Neural cell (in vitro differentiated cells): Measurements from ENCODE around the gene HIRIP3. TPM values are rescaled to one million over a fixed set of nuclear protein-coding genes. Genes with fewer than 3 reads are reported as not detected.
"Not testable (repeated sequence)": the region's sequence is repeated elsewhere in the genome, so short reads cannot be mapped to it uniquely, and the experiment has no call there.

Experiments used
- H2AFZ ChIP-seq: fragments of 200-600, 300-800 bp; sonication (generic), shearing (Covaris generic); 2 replicates; pipeline ENCODE4 v1.6.0; 2014; ENCODE audit warnings: low read depth, mild to moderate bottlenecking, antibody characterized with exemption, low read length, moderate library complexity
- H3F3A ChIP-seq: fragments of 200-600 bp; shearing (Covaris generic); 2 replicates; pipeline ENCODE4 v1.6.1; 2016; ENCODE audit warnings: mild to moderate bottlenecking, moderate library complexity, mixed read lengths, antibody characterized with exemption, low read length; ENCODE audit not compliant: insufficient read depth, poor library complexity, severe bottlenecking
- H3K27ac ChIP-seq: fragments of 200-600, 300-800 bp; sonication (generic), shearing (Covaris generic); 2 replicates; pipeline ENCODE4 v1.5.1; 2014; ENCODE audit warnings: mild to moderate bottlenecking, low read length, moderate library complexity
- H3K27me3 ChIP-seq: fragments of 300-800, 200-600 bp; sonication (generic), shearing (Covaris generic); 2 replicates; pipeline ENCODE4 v1.6.0; 2014; ENCODE audit warnings: mild to moderate bottlenecking, low read depth, low read length, moderate library complexity; ENCODE audit not compliant: insufficient read depth
- H3K36me3 ChIP-seq: fragments of 300-800, 200-600 bp; sonication (generic), shearing (Covaris generic); 2 replicates; pipeline ENCODE4 v1.5.1; 2014; ENCODE audit warnings: mild to moderate bottlenecking, antibody characterized with exemption, low read length, moderate library complexity; ENCODE audit not compliant: insufficient read depth
- H3K4me2 ChIP-seq: fragments of 300-800, 200-600 bp; sonication (generic), shearing (Covaris generic); 2 replicates; pipeline ENCODE4 v1.6.0; 2014; ENCODE audit warnings: mild to moderate bottlenecking, low read length
- H3K4me3 ChIP-seq: fragments of 300-800, 200-600 bp; sonication (generic), shearing (Covaris generic); 2 replicates; pipeline ENCODE4 v1.5.1; 2014; ENCODE audit warnings: mild to moderate bottlenecking, low read length, moderate library complexity
- H3K79me2 ChIP-seq: fragments of 200-600 bp; shearing (Covaris generic); replicated peaks from 2 replicates; pipeline ENCODE4 v1.6.0; 2014; ENCODE audit warnings: mild to moderate bottlenecking, low read length, moderate library complexity; ENCODE audit not compliant: insufficient read depth
- H3K9ac ChIP-seq: fragments of 300-800, 200-600 bp; sonication (generic), shearing (Covaris generic); 2 replicates; pipeline ENCODE4 v1.6.1; 2016; ENCODE audit warnings: mild to moderate bottlenecking, low read length, mixed read lengths
- H3K9me2 ChIP-seq: fragments of 200-600 bp; shearing (Covaris generic); 2 replicates; pipeline ENCODE4 v1.6.1; 2016; ENCODE audit warnings: mild to moderate bottlenecking, low read length, mixed read lengths; ENCODE audit not compliant: insufficient read depth
- H3K9me3 ChIP-seq: fragments of 200-600, 300-800 bp; sonication (generic), shearing (Covaris generic); 2 replicates; pipeline ENCODE4 v1.6.1; 2016; ENCODE audit warnings: mild to moderate bottlenecking, mixed run types, low read length, moderate library complexity, mixed read lengths
- H4K20me1 ChIP-seq: fragments of 200-600 bp; shearing (Covaris generic); 2 replicates; pipeline ENCODE4 v1.6.1; 2016; ENCODE audit warnings: mild to moderate bottlenecking, mixed run types; ENCODE audit not compliant: insufficient read depth
- CTCF ChIP-seq: fragments of 450-650 bp; IDR thresholded peaks from 2 replicates; pipeline ENCODE4 v1.5.1; 2014; ENCODE audit warnings: antibody characterized with exemption, mild to moderate bottlenecking, moderate library complexity; ENCODE audit not compliant: poor library complexity, severe bottlenecking
- EP300 ChIP-seq: fragments of 450-650 bp; conservative IDR thresholded peaks from 2 replicates; pipeline ENCODE4 v1.6.1; 2014; ENCODE audit warnings: antibody characterized with exemption, mild to moderate bottlenecking, moderate library complexity; ENCODE audit not compliant: poor library complexity, severe bottlenecking
- EZH2 ChIP-seq: fragments of 200-600, 300-800 bp; shearing (Covaris generic), sonication (generic); IDR thresholded peaks from 2 replicates; pipeline ENCODE4 v1.6.1; 2014; ENCODE audit warnings: antibody characterized with exemption, low read length, borderline replicate concordance, mild to moderate bottlenecking; ENCODE audit not compliant: insufficient read depth, poor library complexity, severe bottlenecking
- MXI1 ChIP-seq: fragments of 450-650 bp; conservative IDR thresholded peaks from 2 replicates; pipeline ENCODE4 v1.6.1; 2014; ENCODE audit warnings: antibody characterized with exemption, mild to moderate bottlenecking; ENCODE audit not compliant: poor library complexity, severe bottlenecking
- POLR2AphosphoS5 ChIP-seq: IDR thresholded peaks from 2 replicates; pipeline ENCODE4 v1.6.1; 2012
- RAD21 ChIP-seq: fragments of 450-650 bp; conservative IDR thresholded peaks from 2 replicates; pipeline ENCODE4 v1.6.1; 2014; ENCODE audit warnings: antibody characterized with exemption, mild to moderate bottlenecking, moderate library complexity
- SMC3 ChIP-seq: fragments of 450-650 bp; conservative IDR thresholded peaks from 2 replicates; pipeline ENCODE4 v1.6.1; 2014; ENCODE audit warnings: antibody characterized with exemption, mild to moderate bottlenecking, moderate library complexity; ENCODE audit not compliant: poor library complexity
- TAF1 ChIP-seq: IDR thresholded peaks from 2 replicates; pipeline ENCODE4 v1.6.1; 2012; ENCODE audit warnings: low read depth
- polyA plus RNA-seq: library from polyadenylated mRNA; depleted of rRNA; stranded (reverse); fragments of >200 nt; gene quantifications from 2 replicates; pipeline ENCODE4 v1.2.3, GENCODE V29; 2014
- TF ChIP-seq, protein P1 (sequence below): IDR thresholded peaks from 2 replicates; pipeline ENCODE4 v1.6.1; 2012; ENCODE audit warnings: borderline replicate concordance

HIRIP3 gene
- polyA plus RNA-seq, 1 donor from 2014 or later = 51.2 TPM

- Histone ChIP-seq H3K9ac (no peak overlapping the region), H3K79me2 (no peaks in the 10 kb centered on the region), H3K27me3 (no peaks in the 10 kb centered on the region), H3K36me3 (no peaks in the 10 kb centered on the region), H3K9me2 (no peaks in the 10 kb centered on the region), H3K9me3 (no peaks in the 10 kb centered on the region), H3K4me2 (no peak overlapping the region), H3K27ac (no peak overlapping the region), H4K20me1 (no peaks in the 10 kb centered on the region), H3F3A (no peaks in the 10 kb centered on the region), H3K4me3 (no peak overlapping the region), H2AFZ (no peak overlapping the region)
- TF ChIP-seq POLR2AphosphoS5 = no peak
Observed at GRCh38 chr16:30016555-30017276, 21.3 kb upstream of the HIRIP3 start.

DNA sequence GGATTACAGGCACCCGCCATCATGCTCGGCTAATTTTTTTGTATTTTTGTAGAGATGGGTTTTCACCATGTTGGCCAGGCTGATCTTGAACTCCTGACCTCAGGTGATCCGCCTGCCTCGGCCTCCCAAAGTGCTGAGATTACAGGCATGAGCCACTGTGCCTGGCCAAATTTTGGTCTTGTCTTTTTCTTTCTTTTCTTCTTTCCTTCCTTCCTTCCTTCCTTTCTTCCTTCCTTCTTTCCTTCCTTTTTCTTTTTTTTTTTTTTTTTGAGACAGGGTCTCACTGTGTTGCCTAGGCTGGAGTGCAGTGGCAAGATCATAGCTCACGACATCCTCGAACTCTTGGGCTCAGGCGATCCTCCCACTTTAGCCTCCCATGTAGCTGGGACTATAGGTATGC, 20.0 kb upstream of the HIRIP3 start:
- not testable (repeated sequence) for H3K9me3 ChIP-seq, H2AFZ ChIP-seq, H3K36me3 ChIP-seq, H3K9me2 ChIP-seq, H3K9ac ChIP-seq, H3K27ac ChIP-seq, H3K79me2 ChIP-seq, H3K27me3 ChIP-seq, H3F3A ChIP-seq, H3K4me3 ChIP-seq, H3K4me2 ChIP-seq, H4K20me1 ChIP-seq

DNA sequence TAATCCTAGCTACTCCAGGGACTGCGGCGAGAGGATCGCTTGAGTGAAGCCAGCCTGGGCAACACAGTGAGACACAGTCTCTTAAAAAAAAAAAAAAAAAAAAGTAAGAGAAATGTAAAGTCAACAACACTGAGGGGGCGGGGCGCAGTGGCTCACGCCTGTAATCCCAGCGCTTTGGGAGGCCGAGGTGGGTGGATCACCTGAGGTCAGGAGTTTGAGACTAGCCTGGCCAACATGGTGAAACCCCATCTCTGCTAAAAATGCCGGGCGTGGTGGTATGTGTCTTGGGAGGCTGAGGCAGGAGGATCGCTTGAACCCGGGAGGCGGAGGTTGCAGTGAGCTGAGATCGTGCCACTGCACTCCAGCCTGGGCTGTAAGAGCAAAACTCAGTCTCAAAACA, 17.2 kb upstream of the HIRIP3 start:
- not testable (repeated sequence) for H3K27ac ChIP-seq, H3K9me3 ChIP-seq, H3K4me3 ChIP-seq, H3K4me2 ChIP-seq, H4K20me1 ChIP-seq, H3F3A ChIP-seq, H3K9me2 ChIP-seq, H2AFZ ChIP-seq, H3K36me3 ChIP-seq, H3K9ac ChIP-seq, H3K27me3 ChIP-seq, H3K79me2 ChIP-seq

- no peaks in the 10 kb centered on the region for H3K36me3 ChIP-seq
- TF ChIP-seq MXI1 (no peak), TAF1 (no peak), POLR2AphosphoS5 (no peak), RAD21 (no peak), EP300 (no peak), CTCF (no peak), SMC3 (no peak), EZH2 (no peak)
- TF ChIP-seq, protein P1, sequence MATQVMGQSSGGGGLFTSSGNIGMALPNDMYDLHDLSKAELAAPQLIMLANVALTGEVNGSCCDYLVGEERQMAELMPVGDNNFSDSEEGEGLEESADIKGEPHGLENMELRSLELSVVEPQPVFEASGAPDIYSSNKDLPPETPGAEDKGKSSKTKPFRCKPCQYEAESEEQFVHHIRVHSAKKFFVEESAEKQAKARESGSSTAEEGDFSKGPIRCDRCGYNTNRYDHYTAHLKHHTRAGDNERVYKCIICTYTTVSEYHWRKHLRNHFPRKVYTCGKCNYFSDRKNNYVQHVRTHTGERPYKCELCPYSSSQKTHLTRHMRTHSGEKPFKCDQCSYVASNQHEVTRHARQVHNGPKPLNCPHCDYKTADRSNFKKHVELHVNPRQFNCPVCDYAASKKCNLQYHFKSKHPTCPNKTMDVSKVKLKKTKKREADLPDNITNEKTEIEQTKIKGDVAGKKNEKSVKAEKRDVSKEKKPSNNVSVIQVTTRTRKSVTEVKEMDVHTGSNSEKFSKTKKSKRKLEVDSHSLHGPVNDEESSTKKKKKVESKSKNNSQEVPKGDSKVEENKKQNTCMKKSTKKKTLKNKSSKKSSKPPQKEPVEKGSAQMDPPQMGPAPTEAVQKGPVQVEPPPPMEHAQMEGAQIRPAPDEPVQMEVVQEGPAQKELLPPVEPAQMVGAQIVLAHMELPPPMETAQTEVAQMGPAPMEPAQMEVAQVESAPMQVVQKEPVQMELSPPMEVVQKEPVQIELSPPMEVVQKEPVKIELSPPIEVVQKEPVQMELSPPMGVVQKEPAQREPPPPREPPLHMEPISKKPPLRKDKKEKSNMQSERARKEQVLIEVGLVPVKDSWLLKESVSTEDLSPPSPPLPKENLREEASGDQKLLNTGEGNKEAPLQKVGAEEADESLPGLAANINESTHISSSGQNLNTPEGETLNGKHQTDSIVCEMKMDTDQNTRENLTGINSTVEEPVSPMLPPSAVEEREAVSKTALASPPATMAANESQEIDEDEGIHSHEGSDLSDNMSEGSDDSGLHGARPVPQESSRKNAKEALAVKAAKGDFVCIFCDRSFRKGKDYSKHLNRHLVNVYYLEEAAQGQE = no peak
- no peaks in the 10 kb centered on the region for H3K9me3 ChIP-seq
- H3K4me3 ChIP-seq = peak overlapping the region; percentile 82
- no peaks in the 10 kb centered on the region for H3K9me2 ChIP-seq
- H3K27ac ChIP-seq = no peak overlapping the region
- H3K27me3 ChIP-seq = no peaks in the 10 kb centered on the region
- no peaks in the 10 kb centered on the region for H4K20me1 ChIP-seq
- no peaks in the 10 kb centered on the region for H3F3A ChIP-seq
- no peaks in the 10 kb centered on the region for H3K79me2 ChIP-seq
- H3K4me2 ChIP-seq = no peak overlapping the region
- H3K9ac ChIP-seq = peak overlapping the region; percentile 62
- H2AFZ ChIP-seq = no peak overlapping the region
Observed at GRCh38 chr16:30011714-30012504, 16.5 kb upstream of the HIRIP3 start.
